HFF-Myc (cell line): Measurements from ENCODE around the gene TRPM5.

Experiments used
- DNase-seq: peaks from one replicate; pipeline ENCODE4 v3.0.0-alpha.2; 2011; ENCODE audit warnings: low read depth; ENCODE audit errors: extremely low read depth
- H3K4me3 ChIP-seq: replicated peaks from 2 replicates; pipeline ENCODE4 v1.5.1; 2011; ENCODE audit warnings: low read depth, mild to moderate bottlenecking, control low read depth, low read length
- TF ChIP-seq, protein P1 (sequence below): IDR thresholded peaks from 2 replicates; pipeline ENCODE4 v1.5.1; 2012; ENCODE audit warnings: mild to moderate bottlenecking, low read depth, low read length, control low read depth; ENCODE audit errors: missing control alignments

The TRPM5 gene

DNA sequence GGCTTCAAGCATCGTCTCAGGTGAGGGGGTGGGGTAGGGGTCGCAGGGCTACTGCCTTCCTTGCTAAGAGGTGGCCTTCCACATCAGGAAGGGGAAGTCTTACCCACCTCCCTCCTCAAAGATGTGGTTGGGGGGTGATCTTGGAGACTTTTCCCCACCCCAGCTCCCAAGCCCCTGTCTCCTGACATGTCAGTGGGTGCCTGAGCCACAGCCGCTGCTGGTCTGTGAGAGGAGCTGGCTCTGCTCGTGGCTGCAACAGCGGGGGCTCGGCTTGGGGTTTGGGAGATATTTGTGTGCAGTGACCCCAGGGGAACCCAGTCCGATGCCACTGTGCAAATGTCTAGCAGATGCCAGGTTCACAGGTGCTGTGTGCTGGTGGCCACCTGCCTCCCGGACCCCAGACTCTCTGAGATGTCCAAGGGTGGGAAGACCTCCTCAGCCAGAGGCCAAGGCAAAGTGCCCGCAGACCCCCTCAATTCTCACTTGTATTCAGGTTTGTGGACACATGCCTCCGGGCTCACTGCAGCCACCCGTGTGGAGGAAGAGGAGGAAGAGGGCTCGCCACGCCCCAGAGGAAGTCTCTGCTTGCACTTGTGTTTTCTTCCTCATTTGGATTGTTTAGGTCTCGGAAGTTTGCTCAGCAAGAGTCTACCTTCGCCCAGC is 2.4 kb upstream of the TRPM5 start:
- H3K4me3 ChIP-seq: no peak overlapping the region
- TF ChIP-seq, protein P1, sequence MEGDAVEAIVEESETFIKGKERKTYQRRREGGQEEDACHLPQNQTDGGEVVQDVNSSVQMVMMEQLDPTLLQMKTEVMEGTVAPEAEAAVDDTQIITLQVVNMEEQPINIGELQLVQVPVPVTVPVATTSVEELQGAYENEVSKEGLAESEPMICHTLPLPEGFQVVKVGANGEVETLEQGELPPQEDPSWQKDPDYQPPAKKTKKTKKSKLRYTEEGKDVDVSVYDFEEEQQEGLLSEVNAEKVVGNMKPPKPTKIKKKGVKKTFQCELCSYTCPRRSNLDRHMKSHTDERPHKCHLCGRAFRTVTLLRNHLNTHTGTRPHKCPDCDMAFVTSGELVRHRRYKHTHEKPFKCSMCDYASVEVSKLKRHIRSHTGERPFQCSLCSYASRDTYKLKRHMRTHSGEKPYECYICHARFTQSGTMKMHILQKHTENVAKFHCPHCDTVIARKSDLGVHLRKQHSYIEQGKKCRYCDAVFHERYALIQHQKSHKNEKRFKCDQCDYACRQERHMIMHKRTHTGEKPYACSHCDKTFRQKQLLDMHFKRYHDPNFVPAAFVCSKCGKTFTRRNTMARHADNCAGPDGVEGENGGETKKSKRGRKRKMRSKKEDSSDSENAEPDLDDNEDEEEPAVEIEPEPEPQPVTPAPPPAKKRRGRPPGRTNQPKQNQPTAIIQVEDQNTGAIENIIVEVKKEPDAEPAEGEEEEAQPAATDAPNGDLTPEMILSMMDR: no peak
- DNase-seq: no peak

DNA sequence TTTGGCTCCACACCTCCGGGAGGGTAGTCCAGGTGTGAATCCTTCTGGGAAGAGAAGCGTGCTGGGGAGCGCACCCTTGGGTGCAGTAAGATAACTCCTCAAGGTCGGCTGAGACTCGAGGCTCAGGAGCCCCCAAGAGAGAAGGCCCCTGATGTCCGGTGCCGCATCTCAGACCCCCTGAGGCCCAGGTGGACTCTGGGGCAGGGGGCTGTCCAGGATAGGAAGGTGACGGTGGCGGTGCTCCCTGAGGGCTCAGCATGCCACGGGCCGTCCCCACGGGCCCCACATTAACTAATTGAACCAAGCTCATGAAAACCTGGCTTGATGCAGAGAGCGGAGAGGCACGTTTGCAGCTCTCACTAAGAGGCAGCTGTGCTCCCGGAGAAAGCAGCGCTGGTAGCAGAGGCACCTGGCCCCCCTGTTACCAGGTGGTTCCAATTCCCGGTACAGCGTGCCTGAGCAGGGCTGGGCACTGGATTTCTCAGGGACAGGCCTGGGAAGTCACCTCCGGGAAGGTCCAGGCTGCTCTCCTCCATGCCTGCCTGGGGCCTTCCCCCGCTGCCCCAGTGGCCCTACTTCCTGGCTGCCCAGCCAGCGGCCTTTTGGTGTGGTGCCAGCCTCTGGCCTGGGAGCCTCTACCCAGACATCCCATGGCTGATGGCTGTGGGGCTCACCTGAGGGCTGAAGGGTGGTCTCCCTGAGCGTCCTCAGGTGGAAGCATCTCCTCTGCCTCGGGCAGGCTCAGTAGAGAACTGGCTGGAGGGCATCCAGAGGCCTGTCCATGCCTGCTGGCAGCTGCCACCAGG is 1.6 kb upstream of the TRPM5 start:
- TF ChIP-seq, protein P1: no peak
- no peak overlapping the region for H3K4me3 ChIP-seq
- DNase-seq: no peak

DNA sequence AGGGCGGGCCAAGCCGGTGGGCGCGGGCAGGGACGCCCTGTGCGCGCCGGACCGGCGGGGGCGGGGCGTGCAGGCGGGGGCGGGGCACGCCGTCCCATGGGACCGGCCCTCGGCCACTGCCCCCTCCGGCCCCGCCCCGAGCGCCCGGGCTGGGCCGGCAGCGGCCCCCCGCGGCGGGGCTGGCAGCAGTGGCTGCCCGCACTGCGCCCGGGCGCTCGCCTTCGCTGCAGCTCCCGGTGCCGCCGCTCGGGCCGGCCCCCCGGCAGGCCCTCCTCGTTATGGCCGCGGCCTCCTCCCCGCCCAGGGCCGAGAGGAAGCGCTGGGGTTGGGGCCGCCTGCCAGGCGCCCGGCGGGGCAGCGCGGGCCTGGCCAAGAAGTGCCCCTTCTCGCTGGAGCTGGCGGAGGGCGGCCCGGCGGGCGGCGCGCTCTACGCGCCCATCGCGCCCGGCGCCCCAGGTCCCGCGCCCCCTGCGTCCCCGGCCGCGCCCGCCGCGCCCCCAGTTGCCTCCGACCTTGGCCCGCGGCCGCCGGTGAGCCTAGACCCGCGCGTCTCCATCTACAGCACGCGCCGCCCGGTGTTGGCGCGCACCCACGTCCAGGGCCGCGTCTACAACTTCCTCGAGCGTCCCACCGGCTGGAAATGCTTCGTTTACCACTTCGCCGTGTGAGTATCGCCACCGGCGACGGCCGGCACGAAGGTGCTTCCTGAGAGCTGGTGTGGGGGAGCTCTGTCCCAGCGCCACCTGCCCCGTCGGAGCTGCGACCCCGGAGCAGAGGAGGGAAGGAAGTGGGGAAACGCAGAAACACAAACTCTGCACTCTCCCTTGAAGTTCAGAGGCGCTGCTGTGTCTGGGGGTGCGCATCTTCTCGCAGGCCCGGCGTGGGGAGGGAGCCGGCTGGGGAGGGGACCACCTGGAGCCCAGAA is 769 bp upstream of the TRPM5 start, which contains the start of gene KCNQ1:
Gene KCNQ1 (plus strand): TSS at position 188 of the 925 bp plus-strand sequence. CDS start 91 bp downstream, at position 279.
- H3K4me3 ChIP-seq: no peak within 1 kb of the TSS
- TF ChIP-seq, protein P1: no peak
- DNase-seq: no peak

DNA sequence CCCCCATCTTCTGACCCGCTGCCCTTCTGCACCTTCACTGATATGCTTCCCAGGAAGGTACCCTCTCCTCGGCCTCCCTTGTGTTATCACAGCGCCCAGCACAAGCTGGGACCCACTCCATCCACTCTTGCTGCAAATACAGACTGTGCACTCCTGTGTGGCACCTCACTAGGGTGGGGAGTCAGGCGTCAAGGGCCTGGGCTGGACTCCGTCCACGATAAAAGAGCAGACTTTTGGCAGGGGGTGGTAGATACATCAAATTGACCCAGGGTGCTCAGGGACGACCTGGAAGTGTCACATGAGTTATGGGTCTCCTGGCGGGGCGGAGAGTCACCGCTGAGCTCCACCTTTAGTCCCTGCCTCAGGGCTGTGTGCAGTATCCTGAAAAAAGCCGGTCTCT is 908 bp downstream of the TRPM5 start:
- TF ChIP-seq, protein P1: no peak
- H3K4me3 ChIP-seq: no peak overlapping the region

DNA sequence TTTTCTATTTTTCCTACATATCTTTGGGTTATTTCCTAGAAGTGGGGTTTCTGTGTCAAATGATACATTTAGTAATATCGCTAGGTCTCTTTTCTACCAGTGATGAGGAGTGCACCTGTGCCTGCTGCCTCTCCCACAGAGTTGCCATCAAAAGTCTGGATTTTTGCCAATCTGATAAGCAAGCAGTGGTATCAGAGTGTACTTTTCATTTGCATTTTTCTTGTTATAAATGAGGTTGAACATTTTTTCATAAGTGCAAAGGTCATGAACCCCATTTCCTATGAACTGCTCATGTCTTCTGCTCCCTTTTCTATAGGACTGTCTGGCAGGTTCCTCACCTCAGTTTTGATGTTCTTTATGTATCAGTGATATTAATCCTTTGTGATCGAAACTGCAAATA is 1.7 kb downstream of the TRPM5 start:
- DNase-seq: no peak
- no peak overlapping the region for H3K4me3 ChIP-seq
- TF ChIP-seq, protein P1: no peak

More for the DNA sequence above, 908 bp downstream of the TRPM5 start:
- DNase-seq: no peak

DNA sequence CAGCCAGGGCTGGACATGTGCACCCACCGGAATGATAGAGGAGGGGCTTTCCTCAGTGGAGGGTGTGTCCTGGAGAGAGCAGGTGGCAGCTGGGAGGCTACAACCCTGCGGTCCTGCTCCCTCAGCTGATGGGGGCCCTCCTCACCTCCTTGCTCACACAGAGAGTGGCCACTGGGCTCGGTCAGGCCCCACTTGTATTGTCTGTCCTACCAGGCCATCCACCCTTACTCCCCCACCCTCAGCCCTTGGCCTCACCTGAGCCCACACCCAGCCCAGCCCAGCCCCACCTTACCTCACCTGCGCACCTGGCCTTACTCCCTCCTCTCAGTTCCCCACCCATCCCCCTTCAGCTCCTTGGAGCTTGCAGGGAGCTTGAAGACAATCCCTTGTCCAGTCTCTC is 3.1 kb downstream of the TRPM5 start:
- TF ChIP-seq, protein P1: no peak
- H3K4me3 ChIP-seq: no peak overlapping the region
- no peak for DNase-seq
